Activated naive CD4-positive, alpha-beta T cell treated with anti-CD3 and anti-CD28 coated beads, Interleukin-2, amount 50 U/mL, for 24 hours (primary cell): ENCODE results near the gene VPS13A.

Experiments used
- H3K27ac Mint-ChIP-seq: one replicate; pipeline ENCODE4 v1.8.0; 2021; ENCODE audit warnings: mild to moderate bottlenecking, mixed read lengths
- H3K27me3 Mint-ChIP-seq: one replicate; pipeline ENCODE4 v1.8.0; 2021; ENCODE audit warnings: mixed read lengths
- H3K36me3 Mint-ChIP-seq: one replicate; pipeline ENCODE4 v1.8.0; 2021; ENCODE audit warnings: mixed read lengths
- H3K4me1 Mint-ChIP-seq: one replicate; pipeline ENCODE4 v1.8.0; 2021; ENCODE audit warnings: mixed read lengths
- H3K4me3 Mint-ChIP-seq: one replicate; pipeline ENCODE4 v1.8.0; 2021; ENCODE audit warnings: mild to moderate bottlenecking, mixed read lengths
- H3K9me3 Mint-ChIP-seq: one replicate; pipeline ENCODE4 v1.8.0; 2021; ENCODE audit warnings: mixed read lengths

Gene VPS13A

DNA sequence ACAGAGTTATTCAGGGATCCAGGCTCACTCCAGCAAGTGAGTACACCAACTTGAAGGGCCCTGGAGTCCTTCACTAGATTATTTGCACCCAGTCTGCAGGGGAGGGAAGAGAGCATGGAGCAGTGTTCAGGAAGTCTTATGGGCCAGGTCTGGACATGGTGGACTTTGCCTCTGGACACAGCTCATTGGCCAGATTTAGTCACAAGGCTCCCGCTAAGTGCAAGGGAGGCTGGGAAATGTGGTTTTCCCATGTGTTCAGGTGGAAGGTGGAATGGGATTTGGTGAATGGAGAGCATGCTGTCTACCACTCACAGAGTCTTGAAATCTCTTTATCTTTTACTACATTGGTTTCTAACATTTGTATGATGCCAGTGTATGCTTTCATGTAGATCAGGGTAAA, 270.3 kb downstream of the VPS13A start:
- H3K36me3 Mint-ChIP-seq: no peaks in the 10 kb centered on the region
- peaks cover 2% of the 10 kb centered on the region for H3K27me3 Mint-ChIP-seq
- peaks cover 5% of the 10 kb centered on the region for H3K9me3 Mint-ChIP-seq
- H3K27ac Mint-ChIP-seq: no peak overlapping the region
- no peak overlapping the region for H3K4me3 Mint-ChIP-seq
- H3K4me1 Mint-ChIP-seq: no peaks in the 10 kb centered on the region

DNA sequence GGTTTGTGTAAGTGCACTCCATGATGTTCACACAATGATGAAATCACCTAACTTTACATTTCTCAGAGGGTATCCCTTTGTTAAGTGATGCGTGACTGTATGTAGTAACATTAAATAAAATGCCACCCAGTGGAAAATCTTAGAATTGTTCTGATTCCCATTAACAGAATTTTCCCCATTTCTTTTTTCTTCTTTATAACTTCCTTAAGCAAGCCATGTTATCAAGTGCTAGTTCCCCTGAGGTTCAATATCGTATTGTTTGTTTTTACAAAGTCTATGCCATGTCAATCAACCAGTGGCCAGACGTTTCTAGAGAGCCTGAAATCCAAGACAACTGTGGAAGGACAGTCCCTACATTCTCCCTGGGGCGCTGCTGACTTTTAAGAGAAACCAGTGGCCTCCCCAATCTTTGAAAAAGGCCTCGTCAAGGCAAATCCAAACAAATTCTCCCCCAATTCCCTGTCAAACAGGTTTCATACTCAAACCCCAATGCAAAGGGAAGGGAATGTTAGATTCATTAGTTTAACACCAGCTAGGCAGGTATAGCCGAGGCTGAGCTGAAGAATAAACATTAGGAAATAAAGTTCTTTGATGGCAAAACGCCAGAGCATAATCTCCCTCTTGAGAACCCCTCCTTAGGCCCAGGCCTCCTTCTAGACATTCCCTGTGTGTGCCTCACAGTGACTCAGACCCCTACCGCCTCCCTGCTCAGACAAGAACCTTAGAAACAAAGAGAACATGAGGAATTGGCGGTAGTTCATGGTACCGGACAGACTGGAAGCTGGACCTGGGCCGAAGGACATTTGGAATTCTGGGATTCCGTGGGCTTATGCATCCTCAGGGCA, 272.1 kb downstream of the VPS13A start:
- H3K4me3 Mint-ChIP-seq: no peak overlapping the region
- H3K4me1 Mint-ChIP-seq: peaks cover 13% of the 10 kb centered on the region
- H3K36me3 Mint-ChIP-seq: no peaks in the 10 kb centered on the region
- H3K27ac Mint-ChIP-seq: no peak overlapping the region
- peaks cover 5% of the 10 kb centered on the region for H3K9me3 Mint-ChIP-seq
- H3K27me3 Mint-ChIP-seq: peaks cover 2% of the 10 kb centered on the region

DNA sequence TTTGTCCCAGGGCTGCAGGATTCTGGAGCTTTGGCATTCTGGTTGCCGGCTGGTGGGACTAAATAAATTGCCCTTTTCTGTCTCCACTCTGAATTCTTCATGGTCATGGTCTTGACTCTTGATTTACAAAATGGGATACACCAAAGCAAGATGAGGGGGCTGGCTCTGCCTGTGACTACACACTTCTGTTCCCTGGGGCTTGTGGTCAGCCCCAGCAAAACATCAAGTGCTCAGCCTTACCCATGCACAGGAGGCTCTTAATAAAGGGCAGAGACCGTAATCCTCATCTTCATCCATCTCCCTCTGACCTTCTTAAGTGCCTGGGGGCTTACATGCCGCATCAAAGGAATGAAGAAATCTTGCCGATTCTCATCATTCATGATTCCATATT, 272.7 kb downstream of the VPS13A start:
- Mint-ChIP-seq H3K27ac (no peak overlapping the region), H3K4me3 (no peak overlapping the region), H3K4me1 (peaks cover 18% of the 10 kb centered on the region), H3K36me3 (no peaks in the 10 kb centered on the region), H3K27me3 (peaks cover 2% of the 10 kb centered on the region), H3K9me3 (peaks cover 5% of the 10 kb centered on the region)

DNA sequence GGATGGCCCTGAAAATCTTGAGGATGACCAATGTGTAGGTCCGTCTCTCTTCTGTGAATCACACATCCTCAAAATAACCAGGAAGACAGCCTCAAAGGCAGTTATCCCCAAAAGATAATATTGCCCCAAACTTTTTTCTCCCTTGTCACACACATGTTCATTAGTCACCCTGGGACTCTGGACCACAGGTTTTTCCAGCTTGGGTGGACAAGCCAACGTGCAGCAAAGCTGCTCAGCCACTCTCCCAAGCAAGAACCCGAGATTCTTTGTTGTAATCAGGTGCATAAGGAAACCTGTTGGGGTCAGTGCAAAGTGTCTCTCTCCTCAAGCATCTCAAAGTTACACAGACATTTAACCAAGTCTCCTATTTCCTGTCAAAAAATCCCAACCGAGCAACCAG, 274.2 kb downstream of the VPS13A start:
- no peak overlapping the region for H3K4me3 Mint-ChIP-seq
- no peaks in the 10 kb centered on the region for H3K36me3 Mint-ChIP-seq
- H3K27me3 Mint-ChIP-seq: peaks cover 2% of the 10 kb centered on the region
- H3K9me3 Mint-ChIP-seq: peaks cover 5% of the 10 kb centered on the region
- peaks cover 21% of the 10 kb centered on the region for H3K4me1 Mint-ChIP-seq
- no peak overlapping the region for H3K27ac Mint-ChIP-seq

DNA sequence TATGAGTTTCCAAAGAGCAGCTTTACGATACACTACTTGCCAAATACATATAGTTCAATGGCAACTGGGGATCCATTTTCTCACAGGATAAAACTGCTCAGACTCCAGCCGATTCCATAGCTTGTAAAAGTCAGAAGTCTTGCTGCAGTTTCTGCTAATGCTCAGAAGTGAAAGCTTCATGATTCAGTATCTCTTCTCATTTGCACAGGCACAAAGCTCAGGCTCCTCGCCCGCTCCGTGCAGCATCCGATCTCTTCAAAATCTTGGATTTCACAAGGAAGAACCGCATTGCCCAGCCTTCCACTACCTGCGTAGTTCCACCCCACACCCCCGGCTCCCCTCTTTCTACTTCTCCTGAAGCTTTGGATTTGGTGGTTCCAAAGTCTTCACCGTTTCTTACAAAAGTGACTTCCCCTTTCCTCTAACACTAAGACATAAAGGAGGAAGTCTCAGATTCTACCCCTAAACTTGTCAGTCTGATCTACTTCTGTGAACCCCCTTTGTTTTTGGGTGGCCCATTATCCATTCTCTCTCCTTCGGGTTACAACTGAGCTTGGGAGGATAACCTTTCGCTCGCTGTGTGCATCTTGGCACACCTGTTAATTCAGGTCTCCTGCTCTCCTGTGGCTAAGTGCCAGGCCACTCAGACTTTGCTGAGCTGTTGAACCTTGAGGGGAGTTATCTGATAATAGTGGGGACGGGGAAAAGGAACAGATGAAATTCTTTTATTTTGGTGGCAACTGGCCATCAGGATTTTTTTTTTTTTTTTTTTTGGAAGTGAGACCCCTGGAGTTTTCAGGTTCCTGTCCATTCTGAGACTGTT, 276.7 kb downstream of the VPS13A start:
- no peaks in the 10 kb centered on the region for H3K9me3 Mint-ChIP-seq
- H3K36me3 Mint-ChIP-seq: no peaks in the 10 kb centered on the region

DNA sequence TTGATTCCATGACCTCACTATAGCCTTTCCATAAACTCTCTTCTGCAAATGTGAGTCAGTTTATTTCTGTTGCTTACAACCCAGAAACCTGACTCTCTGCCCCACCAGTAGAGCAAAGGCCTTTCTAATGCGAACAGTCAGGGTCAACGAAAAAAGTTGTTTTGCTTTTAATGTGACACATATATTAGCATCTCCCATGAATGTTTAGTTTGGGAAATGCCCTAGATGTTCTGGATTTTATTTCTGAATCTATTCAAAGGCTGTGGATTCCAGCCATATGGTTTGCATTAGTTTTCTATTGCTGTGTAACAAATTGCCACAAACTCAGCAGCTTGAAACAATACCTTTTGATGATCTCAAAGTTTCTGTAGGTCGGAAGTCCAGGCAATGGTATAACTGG, 277.3 kb downstream of the VPS13A start:
- Mint-ChIP-seq H3K4me1 (peaks cover 31% of the 10 kb centered on the region), H3K4me3 (peak overlapping the region; percentile 13), H3K9me3 (no peaks in the 10 kb centered on the region), H3K36me3 (no peaks in the 10 kb centered on the region), H3K27ac (no peak overlapping the region), H3K27me3 (no peaks in the 10 kb centered on the region)

More for the DNA sequence above, 276.7 kb downstream of the VPS13A start:
- Mint-ChIP-seq H3K4me3 (peak overlapping the region; percentile 88), H3K27ac (no peak overlapping the region), H3K27me3 (peaks cover 2% of the 10 kb centered on the region), H3K4me1 (peaks cover 31% of the 10 kb centered on the region)

DNA sequence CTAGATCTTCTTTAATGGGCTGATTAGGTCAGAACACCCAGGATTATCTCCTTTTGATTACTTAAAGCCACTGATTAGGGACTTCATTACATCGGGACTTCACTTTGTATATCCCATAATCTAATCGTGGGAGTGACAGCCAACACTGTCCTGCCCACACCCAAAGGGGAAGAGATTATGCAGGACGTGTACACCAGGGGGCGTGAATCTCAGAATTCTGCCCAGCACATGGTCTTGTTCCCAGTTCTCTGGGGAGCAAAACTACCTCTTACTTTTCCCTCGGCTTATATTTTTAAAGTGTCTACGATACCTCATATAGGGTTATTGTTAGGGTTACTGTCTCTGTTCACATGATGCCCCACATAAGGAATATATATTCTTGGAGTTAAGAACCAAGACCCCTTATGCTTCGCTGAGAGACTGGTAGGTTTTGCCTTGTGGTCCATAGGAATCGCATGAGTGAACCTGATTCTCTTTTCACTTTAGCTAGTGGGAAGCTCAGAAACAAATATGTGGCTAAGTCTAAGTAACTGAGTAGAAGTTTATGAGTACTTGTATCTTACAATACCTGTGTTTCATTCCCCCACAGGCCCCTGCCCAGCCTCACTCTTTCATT, 278.1 kb downstream of the VPS13A start:
- no peak overlapping the region for H3K4me3 Mint-ChIP-seq
- no peaks in the 10 kb centered on the region for H3K9me3 Mint-ChIP-seq
- no peaks in the 10 kb centered on the region for H3K36me3 Mint-ChIP-seq
- peaks cover 31% of the 10 kb centered on the region for H3K4me1 Mint-ChIP-seq
- H3K27me3 Mint-ChIP-seq: no peaks in the 10 kb centered on the region
- H3K27ac Mint-ChIP-seq: no peak overlapping the region

DNA sequence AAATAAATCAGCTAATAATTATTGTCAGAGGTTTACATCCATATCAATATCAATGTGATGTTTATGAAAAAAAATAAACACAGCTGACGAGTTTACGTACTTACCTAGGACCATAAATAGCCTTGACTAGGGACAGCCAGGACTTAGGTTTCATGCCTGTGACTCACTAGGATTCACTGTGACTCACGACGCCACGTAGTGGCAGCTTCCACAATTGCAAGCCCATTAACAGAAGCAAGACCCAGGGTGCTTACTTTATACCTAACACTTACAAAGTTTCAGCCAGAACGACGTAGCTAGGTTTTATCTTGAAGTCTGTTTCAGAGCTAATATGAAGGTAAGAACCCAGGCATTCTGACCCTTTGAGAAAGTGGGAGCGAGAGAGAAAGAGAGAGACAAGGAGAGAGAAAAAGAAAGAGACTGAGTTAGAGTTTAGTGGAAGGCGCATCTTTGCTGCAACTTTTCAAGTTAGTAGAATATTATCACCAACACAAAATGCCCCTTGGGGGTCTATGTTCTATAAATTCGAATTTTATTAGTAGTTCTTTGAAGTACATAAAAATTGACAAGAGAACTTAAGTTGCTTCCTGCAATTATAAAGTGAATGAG, 279.6 kb downstream of the VPS13A start:
- no peaks in the 10 kb centered on the region for H3K9me3 Mint-ChIP-seq
- no peak overlapping the region for H3K4me3 Mint-ChIP-seq
- H3K36me3 Mint-ChIP-seq: no peaks in the 10 kb centered on the region
- peaks cover 31% of the 10 kb centered on the region for H3K4me1 Mint-ChIP-seq
- no peak overlapping the region for H3K27ac Mint-ChIP-seq
- no peaks in the 10 kb centered on the region for H3K27me3 Mint-ChIP-seq

DNA sequence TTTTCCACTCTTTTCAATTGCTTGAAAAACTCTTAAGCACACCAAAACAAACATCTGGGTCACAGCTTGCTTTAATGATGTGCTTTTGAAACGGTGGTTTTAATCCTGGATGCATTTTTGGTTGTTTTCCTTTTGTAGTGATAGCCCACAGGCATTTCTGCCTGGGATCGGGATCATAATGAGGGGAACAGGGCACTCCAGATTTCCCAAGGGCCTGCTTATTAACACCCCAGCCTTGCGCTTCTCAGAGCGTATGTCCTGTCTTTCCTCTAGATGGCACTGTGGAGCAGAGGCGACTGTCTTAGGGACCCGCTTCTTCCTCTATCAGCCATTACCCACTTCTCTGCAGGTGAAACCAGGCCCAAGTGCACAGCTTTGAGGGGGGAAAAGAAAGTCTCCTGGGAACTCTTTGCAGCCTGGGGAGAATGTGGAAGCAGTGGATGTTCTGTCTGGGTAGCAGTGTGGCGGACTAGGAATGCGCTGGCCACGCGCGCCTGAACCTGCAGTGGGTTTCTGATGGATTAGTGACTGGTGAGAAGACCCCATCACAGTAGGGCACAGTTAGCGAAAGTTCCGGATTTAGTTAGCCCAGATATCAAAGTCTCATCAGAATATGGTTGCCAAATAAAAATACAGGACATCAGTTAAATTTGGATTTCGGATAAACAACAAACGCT, 280.7 kb downstream of the VPS13A start:
- H3K36me3 Mint-ChIP-seq: no peaks in the 10 kb centered on the region
- no peak overlapping the region for H3K27ac Mint-ChIP-seq
- no peaks in the 10 kb centered on the region for H3K9me3 Mint-ChIP-seq
- no peaks in the 10 kb centered on the region for H3K27me3 Mint-ChIP-seq
- H3K4me1 Mint-ChIP-seq: peaks cover 31% of the 10 kb centered on the region
- no peak overlapping the region for H3K4me3 Mint-ChIP-seq

DNA sequence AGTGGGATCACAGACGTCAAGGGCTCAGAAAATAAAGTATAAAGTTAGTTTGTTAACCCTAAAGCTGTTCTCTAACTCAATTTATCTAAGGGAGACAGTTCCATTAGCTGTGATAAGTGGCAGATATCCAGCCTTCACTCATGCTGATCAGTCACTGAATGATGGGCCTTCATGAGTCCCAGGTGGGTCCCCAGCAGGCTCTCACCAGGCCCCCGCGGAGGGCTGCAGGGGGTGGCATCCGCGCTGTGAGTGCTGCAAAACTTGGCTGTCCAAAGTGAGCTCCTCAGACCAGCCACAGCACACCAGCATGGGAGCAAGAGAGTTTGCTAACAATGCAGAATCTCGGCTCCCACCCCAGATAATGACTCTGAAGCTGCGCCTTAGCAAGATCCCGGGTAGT, 283.6 kb downstream of the VPS13A start:
- no peak overlapping the region for H3K4me3 Mint-ChIP-seq
- H3K27me3 Mint-ChIP-seq: no peaks in the 10 kb centered on the region
- no peaks in the 10 kb centered on the region for H3K36me3 Mint-ChIP-seq
- no peak overlapping the region for H3K27ac Mint-ChIP-seq
- H3K4me1 Mint-ChIP-seq: peaks cover 9% of the 10 kb centered on the region
- H3K9me3 Mint-ChIP-seq: no peaks in the 10 kb centered on the region

DNA sequence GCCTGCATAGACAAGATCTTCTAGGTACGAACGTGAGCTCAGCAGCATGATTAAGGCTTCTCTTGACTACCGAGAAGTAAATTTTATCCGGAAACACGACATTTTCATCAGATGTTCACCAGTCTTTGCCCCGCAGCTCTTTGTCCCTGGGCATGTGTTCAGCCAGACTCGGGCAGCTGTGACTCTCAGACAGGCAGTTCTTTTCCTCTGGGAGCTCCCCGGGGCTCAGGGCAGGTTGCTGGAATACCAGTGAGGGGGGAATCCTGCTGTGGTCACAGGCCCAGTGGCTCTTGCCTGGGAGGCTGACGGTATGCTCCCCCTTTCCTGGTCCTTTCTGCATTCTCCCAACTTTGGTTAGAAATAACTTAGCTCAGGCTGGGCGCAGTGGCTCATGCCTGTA, 284.7 kb downstream of the VPS13A start:
- Mint-ChIP-seq H3K9me3 (no peaks in the 10 kb centered on the region), H3K27me3 (no peaks in the 10 kb centered on the region), H3K4me1 (peaks cover 6% of the 10 kb centered on the region), H3K27ac (no peak overlapping the region), H3K4me3 (no peak overlapping the region), H3K36me3 (no peaks in the 10 kb centered on the region)

DNA sequence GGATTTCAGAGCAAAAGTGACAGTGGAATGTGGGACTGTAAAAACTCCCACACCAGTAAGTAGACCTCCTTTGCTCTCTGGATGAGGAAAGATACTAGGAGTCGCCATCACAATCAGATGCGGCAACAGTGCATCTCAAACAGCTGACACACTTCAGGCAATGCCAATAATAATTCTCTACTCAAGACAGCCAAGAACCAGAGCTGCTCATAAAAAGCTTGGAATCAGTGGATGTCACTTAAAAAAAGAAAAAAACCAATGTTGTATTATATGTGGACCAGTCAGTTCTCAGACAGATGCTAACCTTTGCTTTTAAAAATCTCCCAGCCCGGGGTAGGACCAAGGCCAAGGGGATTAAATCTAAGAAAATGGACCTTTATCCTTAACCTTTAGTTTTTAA, 285.8 kb downstream of the VPS13A start:
- Mint-ChIP-seq H3K9me3 (no peaks in the 10 kb centered on the region), H3K27ac (no peak overlapping the region), H3K36me3 (no peaks in the 10 kb centered on the region), H3K4me1 (peaks cover under 1% of the 10 kb centered on the region), H3K4me3 (no peak overlapping the region), H3K27me3 (no peaks in the 10 kb centered on the region)

DNA sequence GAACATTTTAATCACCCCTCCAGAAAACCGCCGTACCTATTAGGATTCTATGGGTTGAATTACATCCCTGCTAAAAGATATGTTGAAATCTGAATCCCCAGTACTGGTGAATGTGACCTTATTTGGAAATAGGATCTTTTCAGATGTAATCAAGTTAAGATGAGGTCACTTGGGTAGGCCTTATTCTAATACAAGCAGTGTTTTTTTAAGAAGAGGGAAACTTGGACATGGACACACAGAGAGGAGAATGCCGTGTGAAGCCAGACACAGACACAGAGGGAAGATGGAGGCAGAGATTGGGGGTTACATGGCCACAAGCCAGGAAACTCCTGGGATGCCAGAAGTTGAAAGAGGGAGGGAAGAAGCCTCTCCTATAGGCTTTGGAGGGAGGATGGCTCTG, 287.3 kb downstream of the VPS13A start:
- Mint-ChIP-seq H3K4me3 (no peak overlapping the region), H3K27ac (no peak overlapping the region), H3K36me3 (no peaks in the 10 kb centered on the region), H3K27me3 (peaks cover 4% of the 10 kb centered on the region), H3K4me1 (no peaks in the 10 kb centered on the region), H3K9me3 (no peaks in the 10 kb centered on the region)

DNA sequence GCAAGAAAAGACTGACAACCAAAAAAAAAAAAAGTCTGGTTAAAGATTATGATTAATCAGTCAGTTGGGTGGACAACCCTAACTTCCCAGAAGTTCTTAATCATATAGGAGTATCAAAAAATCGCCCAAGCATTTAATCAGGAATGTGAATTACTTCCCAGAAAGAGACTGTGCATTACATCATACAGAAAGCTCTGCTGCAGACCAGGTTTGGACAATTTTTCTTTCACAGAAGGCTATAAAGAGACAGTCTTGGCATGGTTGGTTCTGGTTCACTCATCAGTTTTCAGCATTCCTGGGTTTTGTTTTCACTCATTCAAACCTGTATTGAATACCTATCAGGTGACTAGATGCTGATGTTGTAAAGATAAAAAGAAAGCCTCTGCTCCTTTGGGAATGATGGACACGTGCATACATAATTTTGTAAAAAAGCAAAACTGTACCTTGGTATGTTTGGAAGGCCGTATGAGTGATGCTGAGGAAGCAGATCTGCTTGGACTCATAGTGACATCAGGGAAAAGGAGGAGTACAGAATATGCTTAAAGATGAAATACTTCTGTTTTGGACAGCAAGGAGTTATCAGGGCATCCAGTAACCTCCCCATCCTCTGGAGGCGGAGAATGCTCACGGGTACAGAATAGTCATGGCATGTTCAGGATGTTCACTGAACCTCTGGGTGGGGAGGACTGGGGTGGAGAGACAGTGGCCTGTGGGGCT, 292.3 kb downstream of the VPS13A start:
- Mint-ChIP-seq H3K4me1 (no peaks in the 10 kb centered on the region), H3K36me3 (peaks cover 3% of the 10 kb centered on the region), H3K27ac (no peak overlapping the region), H3K9me3 (no peaks in the 10 kb centered on the region), H3K4me3 (no peak overlapping the region), H3K27me3 (peaks cover 4% of the 10 kb centered on the region)
